ENCODE measurements around the gene ACTR2.
A peak's percentile ranks its signal among the peaks of the same experiment; 100 is the strongest.

DNA sequence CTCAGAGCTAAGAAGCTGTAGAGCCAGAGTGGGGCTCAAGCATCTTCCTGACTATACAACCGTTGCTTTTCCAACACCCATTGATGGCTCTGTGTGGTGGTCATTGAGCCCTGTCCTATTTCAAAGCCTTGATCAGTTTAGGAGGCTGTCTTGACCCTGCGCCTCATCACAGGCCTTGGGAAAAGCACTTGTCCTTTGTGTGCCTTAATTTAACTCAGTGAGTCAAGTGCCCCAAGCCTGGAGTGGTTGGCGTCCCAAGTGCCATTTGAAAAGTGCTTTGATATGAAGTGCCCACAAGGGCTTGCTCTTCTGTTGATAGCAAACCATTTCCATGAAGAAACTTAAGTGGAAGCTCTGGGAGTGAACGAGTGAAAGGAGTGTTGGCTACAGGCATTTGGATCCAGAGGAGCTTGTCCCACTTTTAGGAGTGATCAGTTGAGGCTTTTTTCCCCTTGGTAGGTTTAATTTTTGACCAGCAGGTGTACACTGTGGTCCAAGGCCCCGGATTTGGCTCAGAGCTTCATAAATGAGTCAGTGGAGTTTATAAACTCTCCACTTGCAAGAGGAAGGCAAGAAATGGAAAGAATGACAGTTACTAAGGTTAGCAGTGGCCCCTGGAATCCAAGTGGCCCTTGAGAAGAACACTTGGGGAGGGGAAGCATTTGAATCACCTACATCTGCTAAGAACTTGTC lies 50.3 kb downstream of the ACTR2 start:
- TF ChIP-seq POLR2A (IDR thresholded peaks at IDR 0.05): no peak
- TF ChIP-seq, protein P1, sequence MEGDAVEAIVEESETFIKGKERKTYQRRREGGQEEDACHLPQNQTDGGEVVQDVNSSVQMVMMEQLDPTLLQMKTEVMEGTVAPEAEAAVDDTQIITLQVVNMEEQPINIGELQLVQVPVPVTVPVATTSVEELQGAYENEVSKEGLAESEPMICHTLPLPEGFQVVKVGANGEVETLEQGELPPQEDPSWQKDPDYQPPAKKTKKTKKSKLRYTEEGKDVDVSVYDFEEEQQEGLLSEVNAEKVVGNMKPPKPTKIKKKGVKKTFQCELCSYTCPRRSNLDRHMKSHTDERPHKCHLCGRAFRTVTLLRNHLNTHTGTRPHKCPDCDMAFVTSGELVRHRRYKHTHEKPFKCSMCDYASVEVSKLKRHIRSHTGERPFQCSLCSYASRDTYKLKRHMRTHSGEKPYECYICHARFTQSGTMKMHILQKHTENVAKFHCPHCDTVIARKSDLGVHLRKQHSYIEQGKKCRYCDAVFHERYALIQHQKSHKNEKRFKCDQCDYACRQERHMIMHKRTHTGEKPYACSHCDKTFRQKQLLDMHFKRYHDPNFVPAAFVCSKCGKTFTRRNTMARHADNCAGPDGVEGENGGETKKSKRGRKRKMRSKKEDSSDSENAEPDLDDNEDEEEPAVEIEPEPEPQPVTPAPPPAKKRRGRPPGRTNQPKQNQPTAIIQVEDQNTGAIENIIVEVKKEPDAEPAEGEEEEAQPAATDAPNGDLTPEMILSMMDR (IDR thresholded peaks at IDR 0.05): peak in 1 of 12 donors; percentile 3
